PC-3 (cell line): ENCODE results near the gene SH3PXD2A. TPM values are rescaled to one million over a fixed set of nuclear protein-coding genes. Genes with fewer than 3 reads are reported as not detected.

ENCODE experiments used
- ATAC-seq: fragments of 200-7000 bp; cut with Tn5 transposase; 2 replicates; pipeline ENCODE4 v1.9.1; 2020; ENCODE audit warnings: mild to moderate bottlenecking, moderate library complexity
- BruUV-seq: library from RNA; stranded (reverse); fragments of 400-500 nt; replicated peaks from 2 replicates; lab custom pipeline; 2021; lab: Mats Ljungman, UMichigan
- CTCF ChIA-PET: fragments of 300-600 bp; sonication (Branson Sonifier 250); formaldehyde crosslinking; loops from one replicate; lab custom pipeline; 2022; ENCODE audit warnings: antibody characterized with exemption; lab: Charles Lee
- POLR2A ChIA-PET: fragments of 300-600 bp; sonication (Branson Sonifier 250); formaldehyde crosslinking; loops from one replicate; lab custom pipeline; 2022; ENCODE audit warnings: antibody characterized with exemption; ENCODE audit not compliant: unreplicated experiment; lab: Charles Lee
- DNase-seq: peaks from one replicate; pipeline ENCODE4 v3.0.0-alpha.2; 2015
- H2AFZ ChIP-seq: fragments of 300-600 bp; sonication (generic); 2 replicates; pipeline ENCODE4 v1.6.0; 2016; ENCODE audit warnings: antibody characterized with exemption, low read length
- H3F3A ChIP-seq: fragments of 300-600 bp; sonication (generic); one replicate; pipeline ENCODE4 v1.6.0; 2017; ENCODE audit warnings: antibody characterized with exemption, low read length, control low read depth, mild to moderate bottlenecking; ENCODE audit not compliant: unreplicated experiment
- H3K27ac ChIP-seq: fragments of 300-600 bp; sonication (generic); 2 replicates; pipeline ENCODE4 v1.5.1; 2016; ENCODE audit warnings: mild to moderate bottlenecking, low read length
- H3K27me3 ChIP-seq: fragments of 300-600 bp; sonication (generic); 2 replicates; pipeline ENCODE4 v1.6.1; 2016; ENCODE audit warnings: low read length, mixed read lengths
- H3K36me3 ChIP-seq: fragments of 300-600 bp; sonication (generic); 2 replicates; pipeline ENCODE4 v1.6.1; 2016; ENCODE audit warnings: low read depth, mixed run types, low read length, mixed read lengths
- H3K4me1 ChIP-seq: fragments of 300-600 bp; sonication (generic); 2 replicates; pipeline ENCODE4 v1.5.1; 2016; ENCODE audit warnings: low read length; ENCODE audit not compliant: insufficient read depth
- H3K4me2 ChIP-seq: fragments of 300-600 bp; sonication (generic); 2 replicates; pipeline ENCODE4 v1.6.0; 2016; ENCODE audit warnings: low read length
- H3K4me3 ChIP-seq: fragments of 300-600 bp; sonication (generic); 2 replicates; pipeline ENCODE4 v1.5.1; 2016; ENCODE audit warnings: mild to moderate bottlenecking, low read length, mixed read lengths
- H3K79me2 ChIP-seq: fragments of 300-600 bp; sonication (generic); 2 replicates; pipeline ENCODE4 v1.6.1; 2017; ENCODE audit warnings: low read length, mixed read lengths
- H3K9ac ChIP-seq: fragments of 300-600 bp; sonication (generic); 2 replicates; pipeline ENCODE4 v1.6.0; 2016; ENCODE audit warnings: mild to moderate bottlenecking, low read length
- H3K9me2 ChIP-seq: fragments of 300-600 bp; sonication (generic); replicated peaks from 2 replicates; pipeline ENCODE4 v1.6.1; 2016; ENCODE audit warnings: mixed run types, low read length, mixed read lengths
- H3K9me3 ChIP-seq: fragments of 300-600 bp; sonication (generic); 2 replicates; pipeline ENCODE4 v1.6.1; 2016; ENCODE audit warnings: low read length, mixed read lengths
- H4K20me1 ChIP-seq: fragments of 300-600 bp; sonication (generic); 2 replicates; pipeline ENCODE4 v1.6.1; 2016; ENCODE audit warnings: low read length, mixed read lengths
- CTCF ChIP-seq: fragments of 300-600 bp; sonication (generic); conservative IDR thresholded peaks from 2 replicates; pipeline ENCODE4 v1.5.1; 2017; ENCODE audit warnings: antibody characterized with exemption, low read depth, mild to moderate bottlenecking, low read length
- EZH2 ChIP-seq: fragments of 300-600 bp; sonication (generic); IDR thresholded peaks from one replicate; pipeline ENCODE4 v1.6.1; 2017; ENCODE audit warnings: antibody characterized with exemption, mild to moderate bottlenecking, low read length; ENCODE audit not compliant: unreplicated experiment
- EZH2phosphoT487 ChIP-seq: fragments of 300-600 bp; sonication (generic); IDR thresholded peaks from 2 replicates; pipeline ENCODE4 v1.6.1; 2018; ENCODE audit warnings: mild to moderate bottlenecking, antibody characterized with exemption, low read length, borderline replicate concordance
- intact Hi-C: fragments of 100-400 bp; cut with micrococcal nuclease; formaldehyde crosslinking; loops from 2 replicates; pipeline ENCODE4 v1.9.0; 2023
- total RNA-seq: library from RNA; depleted of rRNA; stranded (reverse); fragments of >200 nt; gene quantifications from 2 replicates; pipeline ENCODE4 v1.2.3, GENCODE V29; 2014

SH3PXD2A gene
- total RNA-seq, 1 experiment from 2014 or later, result 3.4 TPM

- ChIA-PET CTCF (interaction anchor here (0.7 kb wide), 1 partner anchor 16 kb away, joined by 8 read pairs; no protein-coding TSS in a partner anchor), POLR2A (no interaction called here)
- H3K27me3 ChIP-seq, result no peaks in the 10 kb centered on the region
- intact Hi-C loops, result no loop called here
- peaks cover 23% of the 10 kb centered on the region for H3K4me1 ChIP-seq
- no peak for ATAC-seq
- no peaks in the 10 kb centered on the region for H3K9me2 ChIP-seq
- TF ChIP-seq EZH2phosphoT487, result no peak
- TF ChIP-seq EZH2, result no peak
- no peak for TF ChIP-seq CTCF
- H3K9me3 ChIP-seq, result no peaks in the 10 kb centered on the region
- H2AFZ ChIP-seq, result no peak overlapping the region
- H3F3A ChIP-seq, result no peaks in the 10 kb centered on the region
- no peak overlapping the region for H3K4me2 ChIP-seq
- H3K4me3 ChIP-seq, result no peak overlapping the region
- BruUV-seq, result no TSS peak
- no peak for DNase-seq
- H3K9ac ChIP-seq, result no peak overlapping the region
- H3K36me3 ChIP-seq, result no peaks in the 10 kb centered on the region
- H3K27ac ChIP-seq, result no peak overlapping the region
- no peaks in the 10 kb centered on the region for H3K79me2 ChIP-seq
- no peaks in the 10 kb centered on the region for H4K20me1 ChIP-seq
Measured at GRCh38 chr10:103720328-103720963, 134.9 kb downstream of the SH3PXD2A start.

- no TSS peak for BruUV-seq
Measured at GRCh38 chr10:103719036-103719435, 136.3 kb downstream of the SH3PXD2A start.

More at GRCh38 chr10:103719036-103719435, 136.3 kb downstream of the SH3PXD2A start:
- ATAC-seq (no peak), DNase-seq (no peak)
- H3K4me1 ChIP-seq, result peaks cover 30% of the 10 kb centered on the region
- H3K9me3 ChIP-seq, result no peaks in the 10 kb centered on the region
- no peaks in the 10 kb centered on the region for H3K9me2 ChIP-seq
- no peaks in the 10 kb centered on the region for H4K20me1 ChIP-seq
- no peak overlapping the region for H3K27ac ChIP-seq
- H3K9ac ChIP-seq, result no peak overlapping the region
- no peak overlapping the region for H2AFZ ChIP-seq
- TF ChIP-seq CTCF, result no peak
- no peak for TF ChIP-seq EZH2phosphoT487
- H3F3A ChIP-seq, result no peaks in the 10 kb centered on the region
- H3K79me2 ChIP-seq, result no peaks in the 10 kb centered on the region
- CTCF ChIA-PET, result interaction anchor here (1.0 kb wide), 1 partner anchor 142 kb away, joined by 3 read pairs; no protein-coding TSS in a partner anchor
- H3K4me3 ChIP-seq, result no peak overlapping the region
- no peaks in the 10 kb centered on the region for H3K27me3 ChIP-seq
- POLR2A ChIA-PET, result no interaction called here
- no peaks in the 10 kb centered on the region for H3K36me3 ChIP-seq
- intact Hi-C loops, result loop anchor here (10.0 kb wide), 1 partner anchor 66 kb away; no protein-coding TSS in a partner anchor
- H3K4me2 ChIP-seq, result no peak overlapping the region
